Measurements from ENCODE around the gene SPANXC.
"Not testable (repeated sequence)": the region's sequence is repeated elsewhere in the genome, so short reads cannot be mapped to it uniquely, and the experiment has no call there.

SPANXC gene, protein sequence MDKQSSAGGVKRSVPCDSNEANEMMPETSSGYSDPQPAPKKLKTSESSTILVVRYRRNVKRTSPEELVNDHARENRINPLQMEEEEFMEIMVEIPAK

DNA sequence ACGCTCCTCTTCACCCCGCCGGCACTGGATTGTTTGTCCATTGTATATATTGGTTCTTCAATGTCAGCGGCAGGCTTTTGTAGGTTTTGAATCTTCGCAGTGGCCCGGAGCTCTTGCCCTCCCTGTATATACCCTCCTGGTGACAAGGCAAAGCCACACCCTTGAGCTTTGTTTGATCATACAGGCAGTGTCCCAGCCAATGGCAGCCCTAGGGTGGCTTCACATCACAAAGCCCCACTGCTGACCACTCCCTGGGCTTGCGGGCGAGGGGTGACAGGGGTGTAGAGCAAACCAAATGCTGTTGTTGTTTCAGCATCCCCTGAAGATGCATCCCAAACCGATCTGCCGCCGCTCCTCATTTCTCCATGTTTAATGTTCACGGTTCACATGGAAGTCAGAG lies at the start of gene SPANXC:
TSS of gene SPANXC (minus strand) at position 101 of the 400 bp plus-strand sequence. CDS start at position 41, 60 bp downstream.
- DNase-seq, result not testable (repeated sequence)

GRCh38 chrX:141279476-141279875 lies 37.2 kb upstream of the SPANXC start:
- no peak for DNase-seq

DNA sequence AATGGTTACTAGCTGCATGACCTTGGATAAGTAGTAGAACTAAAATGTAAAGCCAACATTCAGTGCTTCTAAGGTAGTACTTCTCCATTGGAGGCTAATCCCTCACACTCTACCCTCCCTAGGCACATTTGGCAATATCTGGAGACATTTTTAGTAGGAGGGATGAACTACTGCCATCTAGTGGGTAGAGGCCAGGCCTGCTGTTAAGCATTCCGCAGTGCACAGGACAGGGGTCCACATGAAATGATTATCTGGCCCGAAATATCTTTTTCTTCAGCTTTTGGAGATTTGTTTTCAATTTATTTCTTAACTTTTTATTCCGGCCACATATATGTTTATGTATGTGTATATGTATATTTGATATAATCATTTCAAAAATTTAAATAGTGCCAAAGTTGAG lies 36.0 kb upstream of the SPANXC start:
- DNase-seq, result no peak

DNA sequence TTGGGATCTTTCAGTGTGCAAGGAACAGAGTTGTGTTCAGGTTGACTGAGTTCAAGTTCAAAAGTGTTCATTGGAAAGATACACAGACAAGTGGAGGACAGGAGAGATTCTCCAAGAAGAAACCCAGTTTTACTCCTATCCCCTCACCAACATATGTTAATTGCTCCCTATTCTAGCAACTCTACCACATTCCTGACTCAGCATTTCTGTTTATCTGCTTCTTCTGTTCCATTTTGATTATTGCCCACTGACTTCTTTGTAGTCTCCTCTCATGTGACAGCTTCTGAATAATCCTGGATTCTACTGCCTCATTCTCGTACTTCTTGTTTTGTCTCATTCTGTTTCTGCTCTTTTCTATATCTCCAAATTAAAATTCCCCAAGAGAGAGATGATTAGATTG lies 15.8 kb upstream of the SPANXC start:
- no peak for DNase-seq

GRCh38 chrX:141221611-141222010 lies 20.7 kb downstream of the SPANXC start:
- no peak for DNase-seq

GRCh38 chrX:141220342-141221008 lies 21.8 kb downstream of the SPANXC start:
- DNase-seq, result no peak

GRCh38 chrX:141214196-141214595 lies 28.1 kb downstream of the SPANXC start:
- no peak for DNase-seq

- DNase-seq, result no peak
Measured at GRCh38 chrX:141201962-141202361, 40.4 kb downstream of the SPANXC start.
